Body of pancreas (tissue), 4 donors: ENCODE results near the gene SLC29A4.

Experiments used
- CTCF ChIP-seq, 7 experiments: fragments of 450-650 bp in 4 of 7; fragments of 200-600 bp in 3 of 7; sonication (generic) in 3 of 7; IDR thresholded peaks; one replicate each; pipeline ENCODE4 v1.5.1; 2016 to 2019; ENCODE audit warnings: antibody characterized with exemption in 7 of 7
- POLR2A ChIP-seq, 3 donors: fragments of 450-650 bp; IDR thresholded peaks; one replicate each; pipeline ENCODE4 v1.6.1; 2016; ENCODE audit warnings: antibody characterized with exemption in 3 of 3, mild to moderate bottlenecking in 2 of 3

- TF ChIP-seq CTCF (IDR thresholded peaks at IDR 0.05), result no peak
- no peak for TF ChIP-seq POLR2A (IDR thresholded peaks at IDR 0.05)
Measured at GRCh38 chr7:5278766-5279165, 4.0 kb upstream of the SLC29A4 start.
